Endothelial cell of umbilical vein (primary cell): Measurements from ENCODE around the gene ADCY9.

Experiments used
- CTCF ChIP-seq, 2 donors: IDR thresholded peaks; 1 replicate in 1 of 2; 2 replicates in 1 of 2; pipeline ENCODE4 v1.5.1; 2011; ENCODE audit warnings: low read length in 2 of 2, mild to moderate bottlenecking in 2 of 2, moderate library complexity in 2 of 2, control low read depth in 1 of 2, inconsistent platforms in 1 of 2, low read depth in 1 of 2; ENCODE audit not compliant: insufficient read depth in 1 of 2; ENCODE audit errors: extremely low read depth in 1 of 2
- EZH2 ChIP-seq: IDR thresholded peaks from 2 replicates; pipeline ENCODE4 v1.6.1; 2012; ENCODE audit warnings: borderline replicate concordance, low read depth, mild to moderate bottlenecking, moderate library complexity, low read length, inconsistent platforms; ENCODE audit not compliant: severe bottlenecking
- FOS ChIP-seq: IDR thresholded peaks from 2 replicates; pipeline ENCODE4 v1.6.1; 2011; ENCODE audit warnings: mild to moderate bottlenecking, low read length, moderate library complexity, borderline replicate concordance; ENCODE audit not compliant: insufficient read depth
- GATA2 ChIP-seq: IDR thresholded peaks from 2 replicates; pipeline ENCODE4 v1.7.0; 2011; ENCODE audit warnings: low read depth, mild to moderate bottlenecking, moderate library complexity, mixed read lengths, low read length; ENCODE audit not compliant: insufficient read length, insufficient read depth
- JUN ChIP-seq: IDR thresholded peaks from 2 replicates; pipeline ENCODE4 v1.6.1; 2011; ENCODE audit warnings: borderline replicate concordance, low read depth; ENCODE audit not compliant: insufficient read length, insufficient read depth
- MAX ChIP-seq: IDR thresholded peaks from 2 replicates; pipeline ENCODE4 v1.6.1; 2011; ENCODE audit not compliant: insufficient read depth, insufficient read length
- MYC ChIP-seq: IDR thresholded peaks from one replicate; pipeline ENCODE4 v1.6.1; 2011; ENCODE audit warnings: mild to moderate bottlenecking, low read depth, low read length
- POLR2A ChIP-seq: IDR thresholded peaks from 2 replicates; pipeline ENCODE4 v1.6.1; 2012; ENCODE audit warnings: low read depth, mild to moderate bottlenecking, control low read depth, low read length
- POLR2AphosphoS5 ChIP-seq: IDR thresholded peaks from 2 replicates; pipeline ENCODE4 v1.6.1; 2012; ENCODE audit warnings: low read depth, mild to moderate bottlenecking, control low read depth, low read length, moderate library complexity; ENCODE audit not compliant: insufficient read depth

- TF ChIP-seq CTCF (IDR thresholded peaks at IDR 0.05; ENCODE audit: extremely low read depth in 1 of 2, insufficient read depth in 1 of 2, low read depth in 1 of 2, low read length in 2 of 2) (no peak), POLR2AphosphoS5 (no peak), MAX (no peak), POLR2A (no peak), EZH2 (no peak), MYC (no peak), GATA2 (no peak), JUN (no peak), FOS (no peak)
Observed at GRCh38 chr16:3961449-3961849, 154.8 kb downstream of the ADCY9 start.
